GM21529 (cell line): Measurements from ENCODE around the gene DPH6.
"Not testable (repeated sequence)": the region's sequence is repeated elsewhere in the genome, so short reads cannot be mapped to it uniquely, and the experiment has no call there.

Experiments
- ATAC-seq: cut with Tn5 transposase; IDR thresholded peaks from one replicate; pipeline ENCODE4 v1.9.1; 2021; ENCODE audit not compliant: unreplicated experiment

DPH6 gene, protein sequence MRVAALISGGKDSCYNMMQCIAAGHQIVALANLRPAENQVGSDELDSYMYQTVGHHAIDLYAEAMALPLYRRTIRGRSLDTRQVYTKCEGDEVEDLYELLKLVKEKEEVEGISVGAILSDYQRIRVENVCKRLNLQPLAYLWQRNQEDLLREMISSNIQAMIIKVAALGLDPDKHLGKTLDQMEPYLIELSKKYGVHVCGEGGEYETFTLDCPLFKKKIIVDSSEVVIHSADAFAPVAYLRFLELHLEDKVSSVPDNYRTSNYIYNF

DNA sequence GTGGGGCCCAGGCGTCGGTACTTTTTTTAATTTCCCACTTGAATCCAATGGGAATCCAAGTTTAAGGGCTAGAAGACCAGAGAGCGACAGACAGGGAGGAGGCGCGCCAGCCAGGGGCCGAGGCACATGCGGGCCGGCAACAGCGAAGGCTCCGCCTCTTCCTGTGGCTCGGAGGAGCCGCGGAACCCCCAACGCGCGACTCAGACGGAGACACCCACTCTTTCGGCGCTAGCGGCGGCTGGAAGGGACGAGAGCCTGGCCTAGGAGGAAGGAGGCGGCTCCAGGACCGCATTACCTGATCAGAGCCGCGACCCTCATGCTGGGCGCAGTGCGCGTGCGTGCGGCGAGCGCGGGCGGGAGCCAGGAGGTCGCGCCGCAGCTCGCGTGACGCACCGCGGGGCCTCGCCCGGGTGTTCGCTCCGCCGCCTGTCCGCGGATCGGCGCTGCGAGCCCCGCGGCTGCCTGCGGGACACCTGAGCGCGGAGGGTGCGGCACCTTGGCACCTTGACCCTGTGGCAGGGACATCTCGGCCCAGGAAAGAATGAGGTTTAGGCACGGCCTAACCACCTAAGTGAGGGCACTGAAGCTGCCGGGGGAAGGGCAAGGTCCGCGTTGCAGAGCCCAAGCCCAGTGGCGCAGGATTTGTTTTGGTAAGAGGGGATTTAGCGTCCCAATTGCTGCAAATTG lies at the start of gene DPH6:
Gene DPH6 (minus strand): TSS at position 342 of the 687 bp plus-strand sequence. CDS start 24 bp downstream, at position 318.
- peak; percentile 88 for ATAC-seq

DNA sequence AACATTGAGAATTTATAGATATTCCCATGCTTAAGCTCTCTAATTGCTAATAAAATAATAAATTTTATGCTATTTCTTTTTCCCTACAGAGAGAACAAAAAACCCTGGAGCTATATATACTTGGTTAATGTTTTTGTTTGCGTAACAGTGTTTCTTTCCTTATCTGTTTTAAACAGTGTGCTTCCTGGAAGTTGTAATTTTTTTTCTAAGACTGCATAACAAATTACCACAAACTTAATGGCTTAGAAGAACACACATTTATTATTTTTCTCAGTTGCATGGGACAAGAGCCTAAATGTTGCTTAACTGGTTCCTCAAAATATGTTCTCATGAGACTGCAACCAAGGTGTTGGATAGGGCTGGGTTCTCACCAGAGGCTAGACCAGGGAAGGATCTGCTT lies 49.7 kb upstream of the DPH6 start:
- ATAC-seq: no peak

DNA sequence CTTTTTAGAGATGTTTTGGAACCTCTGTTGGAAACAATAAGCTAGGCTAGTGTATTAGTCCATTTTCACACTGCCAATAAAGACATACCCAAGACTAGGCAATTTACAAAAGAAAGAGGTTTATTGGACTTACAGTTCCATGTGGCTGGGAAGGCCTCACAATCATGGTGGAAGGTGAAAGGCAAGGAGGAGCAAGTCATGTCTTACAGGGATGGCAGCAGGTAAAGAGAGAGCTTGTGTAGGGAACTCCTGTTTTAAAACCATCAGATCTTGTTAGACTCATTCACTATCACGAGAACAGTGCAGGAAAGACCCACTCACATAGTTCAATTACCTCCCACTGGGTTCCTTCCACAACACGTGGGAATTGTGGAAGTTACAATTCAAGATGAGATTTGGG lies 46.0 kb upstream of the DPH6 start:
- ATAC-seq: not testable (repeated sequence)

DNA sequence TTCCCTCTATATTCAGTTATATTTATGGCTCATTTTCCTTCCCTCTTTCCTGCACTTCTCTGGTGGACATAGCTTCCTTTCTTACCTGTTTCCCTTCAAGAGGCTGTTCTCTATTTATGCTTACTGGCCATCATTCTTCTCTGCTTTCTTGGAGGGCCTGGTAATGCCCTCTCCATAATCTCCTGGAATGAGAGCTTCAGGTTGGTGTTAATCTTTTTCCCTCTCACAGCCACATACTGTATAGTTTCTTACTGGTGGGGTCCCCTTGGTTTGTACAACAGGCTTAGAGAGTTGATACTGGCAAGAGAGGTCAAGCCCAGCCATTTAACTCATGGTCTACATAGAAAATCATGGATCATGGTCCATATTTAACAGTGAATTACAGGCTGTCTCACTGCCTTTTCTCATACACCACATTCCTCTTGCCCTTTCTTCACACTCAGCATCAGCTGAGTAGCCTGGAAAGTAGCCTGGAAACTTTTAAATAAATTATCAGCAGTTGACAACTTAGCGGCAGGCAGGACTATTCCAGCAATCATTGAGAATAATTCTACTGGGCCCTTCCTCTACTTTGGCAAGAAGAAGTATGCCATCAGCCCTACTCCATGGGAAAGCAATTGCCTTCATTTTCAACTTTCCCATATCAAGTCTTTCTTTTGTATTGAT lies 38.0 kb upstream of the DPH6 start:
- no peak for ATAC-seq

DNA sequence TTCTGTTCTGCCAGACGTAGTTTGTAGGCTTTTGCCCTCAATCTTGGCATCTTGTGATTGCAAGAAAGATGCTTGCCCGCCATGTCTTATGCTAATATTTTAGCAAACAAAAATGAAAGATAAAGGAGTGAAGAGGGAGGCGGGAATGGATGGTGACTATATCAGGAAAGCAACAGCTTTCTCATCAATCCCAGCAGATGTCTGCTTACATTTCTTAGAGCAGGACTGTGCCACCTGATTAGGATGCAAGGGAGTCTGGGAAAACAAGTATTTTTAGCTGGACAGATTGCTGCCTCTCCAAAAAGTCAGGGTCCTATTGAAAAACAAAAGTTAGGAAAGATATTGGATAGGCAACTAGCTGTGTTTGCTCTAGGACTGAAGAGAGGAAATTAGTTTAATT lies 34.6 kb upstream of the DPH6 start:
- ATAC-seq: no peak

DNA sequence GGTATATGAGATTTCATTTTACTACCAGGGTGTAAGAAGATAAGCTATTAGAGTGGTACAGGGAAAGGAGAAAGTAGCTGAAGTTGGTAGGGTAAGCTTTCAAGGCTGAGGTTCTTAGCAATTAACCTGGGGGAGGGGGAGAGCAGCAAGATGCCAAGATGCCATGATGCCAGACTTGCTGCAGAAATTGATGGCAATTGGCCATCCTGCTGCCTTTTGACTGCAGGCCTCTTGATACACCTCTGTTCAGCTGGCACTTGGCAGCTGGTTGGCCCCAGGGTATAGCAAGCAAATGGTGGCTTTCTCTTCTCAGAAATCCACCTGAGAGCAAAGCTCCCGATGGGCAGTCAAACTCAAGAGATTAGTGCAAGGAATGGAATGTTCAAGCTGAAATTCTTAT lies 21.4 kb upstream of the DPH6 start:
- no peak for ATAC-seq

DNA sequence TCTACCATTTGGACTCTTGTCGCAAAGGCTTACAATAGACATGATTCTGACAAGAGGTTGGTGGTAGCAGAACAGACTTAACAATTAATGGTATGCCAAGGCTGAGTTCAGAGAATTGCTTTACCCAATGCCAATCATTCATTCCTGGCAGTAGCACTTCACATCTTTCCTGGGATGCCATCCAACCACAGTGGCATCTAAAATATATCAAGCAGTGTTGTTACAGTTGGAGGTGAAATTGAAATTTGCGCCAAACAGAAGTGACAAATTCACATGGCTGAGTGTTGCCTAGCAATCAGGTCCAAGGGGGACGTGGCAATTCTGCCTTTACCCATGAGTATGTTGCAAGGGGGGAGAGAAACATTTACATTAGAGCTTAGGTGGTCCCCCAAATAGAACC lies 21.0 kb upstream of the DPH6 start:
- no peak for ATAC-seq

DNA sequence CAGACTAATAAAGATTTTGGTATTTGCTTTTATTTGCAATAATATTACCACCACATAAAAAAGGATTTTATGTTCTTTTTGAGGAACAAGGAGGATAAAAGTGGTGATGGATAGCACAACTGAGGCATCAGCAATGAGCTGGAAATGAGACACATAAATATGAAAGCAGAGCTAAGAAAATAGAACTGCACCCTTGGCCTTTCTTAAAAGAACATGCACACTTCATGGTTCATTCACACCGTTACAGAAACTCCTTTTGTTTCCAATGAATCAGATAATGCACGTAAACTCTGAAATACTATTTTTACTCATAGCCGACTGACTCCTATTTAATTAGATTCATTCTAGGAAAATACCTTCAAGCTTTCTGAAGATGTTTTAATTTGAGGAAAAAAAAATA lies 19.9 kb upstream of the DPH6 start:
- no peak for ATAC-seq

DNA sequence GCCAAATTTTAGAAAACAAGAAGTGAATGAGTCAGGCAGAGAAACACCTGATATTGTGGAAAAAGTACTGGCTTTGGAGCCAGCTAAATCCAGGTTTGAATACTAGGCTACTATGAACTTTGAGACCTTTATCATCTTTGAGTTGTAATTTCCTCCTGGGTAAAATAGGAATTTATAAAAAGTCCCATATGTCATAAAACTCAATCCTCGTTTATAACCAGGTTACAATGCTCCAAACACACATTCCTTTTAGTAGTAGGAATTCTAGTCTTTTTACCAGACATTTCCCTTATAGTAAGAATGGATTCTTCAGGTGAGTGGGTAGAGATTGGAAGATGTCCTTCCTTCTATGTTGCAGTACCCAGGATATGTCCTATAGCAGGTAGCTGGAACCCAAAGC lies 16.7 kb upstream of the DPH6 start:
- no peak for ATAC-seq

DNA sequence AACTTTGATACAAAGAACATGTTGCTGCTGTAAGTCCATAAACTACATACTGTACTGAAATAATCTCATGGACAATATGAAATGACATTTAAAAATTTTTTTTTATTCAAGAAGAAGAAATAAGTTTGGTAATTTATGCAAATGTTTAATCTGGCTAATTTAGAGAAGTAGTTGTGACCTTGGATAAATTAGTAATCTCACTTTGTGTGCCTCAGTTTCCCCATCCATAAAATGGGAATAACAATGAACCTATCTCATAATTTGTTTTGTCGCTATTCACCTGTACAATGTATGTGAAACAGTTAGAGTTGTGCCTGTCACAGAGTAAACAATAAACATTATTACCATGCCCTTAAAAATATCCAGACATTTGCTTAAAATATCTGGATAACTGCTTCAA lies 15.3 kb upstream of the DPH6 start:
- ATAC-seq: no peak

DNA sequence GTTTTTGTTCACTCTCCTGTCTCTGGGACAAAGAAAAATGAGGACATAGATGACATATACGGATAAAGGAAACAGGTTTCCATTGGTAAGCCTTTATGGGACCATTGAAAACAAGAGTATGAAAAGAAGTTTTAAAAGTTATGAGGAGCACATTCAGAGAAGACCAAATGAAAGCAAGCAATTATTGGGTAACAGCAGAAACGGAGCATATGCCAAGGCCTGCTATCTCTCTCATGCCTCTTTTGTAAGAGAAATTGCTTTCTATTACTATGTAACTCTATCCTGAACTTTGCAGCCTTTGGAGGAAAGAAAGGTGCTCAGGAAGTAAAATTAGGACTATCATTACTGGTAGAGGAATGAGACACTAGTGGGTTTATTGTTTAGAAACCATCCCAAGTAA lies 14.9 kb upstream of the DPH6 start:
- no peak for ATAC-seq

DNA sequence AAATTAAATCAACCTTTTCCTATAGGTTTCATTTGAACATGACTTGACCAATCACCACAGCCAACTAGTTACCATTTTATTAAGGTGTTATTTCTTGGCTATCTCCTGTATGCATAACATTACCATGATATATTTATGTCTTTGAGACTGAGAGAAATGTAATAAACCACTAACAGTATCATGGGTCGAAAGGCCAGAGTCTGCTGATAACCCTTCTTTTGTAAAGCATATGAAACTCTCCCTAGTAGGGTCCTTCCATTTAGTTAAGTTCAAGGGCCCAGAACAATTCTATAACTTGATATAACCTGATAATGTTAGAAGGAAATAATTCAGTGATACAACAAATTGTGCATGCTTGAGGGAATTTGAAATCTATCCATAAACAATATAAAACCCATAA lies 14.3 kb upstream of the DPH6 start:
- no peak for ATAC-seq

DNA sequence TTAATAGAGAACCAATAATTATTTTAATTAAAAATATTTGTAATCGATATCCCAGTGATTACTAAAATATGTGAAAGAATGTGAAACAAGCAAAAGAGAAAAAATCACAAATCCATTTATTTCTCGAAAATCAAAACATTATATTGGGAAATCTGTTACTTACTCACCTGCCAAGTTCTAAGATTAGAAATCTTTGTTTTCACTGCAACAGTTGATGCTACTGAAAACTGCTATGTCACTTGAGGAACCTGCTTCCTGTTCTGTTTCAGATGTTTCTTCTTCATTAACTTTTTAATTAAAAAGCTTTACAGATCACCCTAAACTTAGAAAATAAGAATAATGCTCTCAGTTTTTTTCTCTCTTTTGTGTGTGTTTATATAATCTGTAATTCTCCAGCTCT lies 13.7 kb upstream of the DPH6 start:
- no peak for ATAC-seq

DNA sequence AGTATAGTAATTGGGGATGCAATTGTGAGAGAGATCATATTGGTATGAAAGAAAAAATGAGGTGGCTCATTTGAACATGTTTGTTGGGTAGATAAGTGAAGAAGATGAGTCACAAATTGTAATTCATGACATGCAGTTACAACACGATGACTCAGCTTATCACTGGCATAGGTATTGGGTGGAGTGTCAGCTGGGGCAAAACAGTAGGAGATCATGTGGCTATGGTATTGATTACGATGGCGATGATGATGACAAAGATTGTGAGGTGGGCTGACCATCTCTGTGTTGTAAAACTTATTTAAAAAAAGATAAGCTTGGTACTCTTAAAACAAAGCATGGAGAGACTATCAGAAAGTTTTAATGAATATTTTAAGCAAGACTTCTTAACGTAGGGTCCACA lies 11.6 kb upstream of the DPH6 start:
- ATAC-seq: no peak

DNA sequence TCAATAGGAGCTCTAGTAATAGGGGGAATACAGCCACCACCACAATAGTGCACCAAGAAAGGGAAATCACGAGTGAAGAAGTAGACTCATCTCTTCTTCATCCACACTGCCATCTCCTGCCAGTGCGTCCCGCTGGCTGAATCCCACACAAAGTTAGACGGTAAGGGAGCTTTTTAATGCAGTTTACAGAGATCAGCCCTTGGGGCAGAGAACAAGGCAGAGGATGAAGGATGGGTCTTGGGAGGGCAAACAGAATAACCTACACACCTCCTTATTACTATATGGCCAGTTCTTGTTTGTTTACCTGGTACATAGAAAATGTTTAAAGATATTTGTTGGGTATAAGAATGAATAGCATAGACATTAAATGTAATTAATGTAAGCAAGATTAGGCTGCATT lies 11.0 kb upstream of the DPH6 start:
- ATAC-seq: no peak

DNA sequence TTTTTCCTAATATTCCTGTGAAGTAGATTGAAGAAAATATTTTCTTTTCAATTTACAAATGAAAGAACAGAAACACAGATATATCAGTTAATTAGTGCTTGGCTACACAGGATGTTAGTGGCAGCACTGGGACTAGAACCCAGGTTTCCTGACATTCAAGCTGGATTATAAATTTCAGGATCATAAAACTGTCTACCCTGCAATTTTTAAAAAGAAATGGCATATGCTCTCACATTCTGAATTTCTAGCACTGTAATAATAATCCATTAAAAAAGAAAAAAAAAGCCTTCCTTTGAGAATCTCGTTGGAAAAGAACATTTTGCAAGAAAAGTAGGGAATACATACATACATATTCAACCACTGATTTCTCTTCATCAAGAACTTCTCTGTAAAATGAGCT lies 9.3 kb upstream of the DPH6 start:
- ATAC-seq: no peak

DNA sequence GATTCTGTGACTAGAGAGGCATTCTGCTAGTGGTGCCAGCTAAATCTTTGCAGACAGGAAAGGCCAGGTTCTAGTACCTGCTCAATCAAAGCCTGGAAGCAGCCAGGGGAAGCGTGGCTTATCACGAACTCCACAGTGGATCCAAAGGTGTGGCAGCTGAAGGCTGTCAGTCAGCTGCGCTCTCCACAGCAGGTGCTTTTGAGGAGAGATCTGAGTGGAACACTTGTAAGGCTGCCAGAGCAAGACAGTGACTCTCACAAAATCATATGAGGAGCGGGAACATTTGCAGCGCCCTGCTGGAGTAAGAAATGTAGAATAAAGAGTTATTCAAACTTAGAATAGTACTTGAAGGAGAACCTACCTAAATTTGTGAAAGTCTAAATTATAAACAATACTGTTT lies 5.0 kb upstream of the DPH6 start:
- ATAC-seq: no peak

DNA sequence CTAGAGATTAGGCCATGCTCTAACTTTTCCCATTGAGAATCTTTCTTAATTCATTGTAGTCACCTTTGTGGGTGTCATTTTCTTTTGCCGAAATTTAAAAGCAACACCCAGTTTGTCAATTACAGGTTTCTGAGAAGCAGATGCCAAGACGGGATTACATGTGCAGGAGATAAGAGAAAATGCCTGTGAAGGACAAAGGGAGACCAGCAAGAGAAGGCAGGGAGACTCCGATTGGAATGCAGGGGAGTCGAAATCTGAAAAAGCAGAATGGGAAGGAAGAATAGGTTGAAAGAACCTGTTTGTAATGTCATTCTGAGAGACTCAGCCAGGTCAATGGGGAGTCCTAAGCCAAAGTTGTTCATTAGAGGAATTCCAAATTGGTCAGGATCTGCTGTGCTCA lies 3.6 kb upstream of the DPH6 start:
- ATAC-seq: no peak

DNA sequence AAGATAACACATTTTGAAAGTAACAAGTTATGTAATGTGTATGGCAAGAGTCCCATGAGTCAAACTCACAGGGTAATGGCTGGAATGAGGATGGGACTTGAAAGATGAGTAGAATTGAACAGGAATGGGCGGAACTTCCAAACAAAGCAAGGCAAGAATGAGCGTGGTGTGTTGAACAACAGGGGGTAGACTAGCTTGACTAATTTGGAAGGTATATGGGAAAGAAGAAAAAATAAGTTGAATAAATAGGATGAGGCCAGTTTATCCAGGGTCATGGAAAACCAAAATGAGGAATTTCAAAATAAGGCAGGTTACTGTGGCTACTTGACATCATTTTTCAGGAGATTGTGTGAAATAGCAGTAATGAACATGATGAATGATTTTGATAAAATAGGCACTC lies 2.5 kb upstream of the DPH6 start:
- ATAC-seq: no peak

DNA sequence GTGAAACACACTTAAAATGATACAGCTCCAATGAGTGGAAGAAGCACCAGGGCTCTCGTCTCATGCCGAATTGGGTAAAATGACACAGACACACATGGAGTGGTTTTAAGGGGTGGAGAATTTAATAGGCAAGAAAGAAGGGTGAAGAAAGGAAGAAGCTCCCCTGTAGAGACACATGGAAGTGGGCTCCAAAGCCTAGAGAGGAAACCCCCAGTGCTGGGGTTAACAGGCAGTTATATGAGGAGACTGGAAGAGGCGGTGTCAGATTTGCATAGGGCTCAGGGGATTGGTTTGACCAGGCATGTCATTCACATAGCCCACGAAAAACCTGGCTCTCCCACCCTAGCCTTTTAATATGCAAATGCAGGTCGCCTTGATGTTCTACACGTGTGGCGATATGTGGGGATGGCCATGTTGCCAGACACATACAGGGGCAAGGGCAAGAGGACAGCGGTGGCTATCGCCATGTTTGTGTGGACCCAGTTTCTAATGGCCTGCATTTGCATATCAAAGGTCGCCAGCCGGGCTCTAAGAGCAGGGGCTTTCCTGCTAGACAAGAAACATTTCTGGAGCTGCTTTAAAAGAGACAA lies 1.9 kb upstream of the DPH6 start:
- ATAC-seq: no peak

DNA sequence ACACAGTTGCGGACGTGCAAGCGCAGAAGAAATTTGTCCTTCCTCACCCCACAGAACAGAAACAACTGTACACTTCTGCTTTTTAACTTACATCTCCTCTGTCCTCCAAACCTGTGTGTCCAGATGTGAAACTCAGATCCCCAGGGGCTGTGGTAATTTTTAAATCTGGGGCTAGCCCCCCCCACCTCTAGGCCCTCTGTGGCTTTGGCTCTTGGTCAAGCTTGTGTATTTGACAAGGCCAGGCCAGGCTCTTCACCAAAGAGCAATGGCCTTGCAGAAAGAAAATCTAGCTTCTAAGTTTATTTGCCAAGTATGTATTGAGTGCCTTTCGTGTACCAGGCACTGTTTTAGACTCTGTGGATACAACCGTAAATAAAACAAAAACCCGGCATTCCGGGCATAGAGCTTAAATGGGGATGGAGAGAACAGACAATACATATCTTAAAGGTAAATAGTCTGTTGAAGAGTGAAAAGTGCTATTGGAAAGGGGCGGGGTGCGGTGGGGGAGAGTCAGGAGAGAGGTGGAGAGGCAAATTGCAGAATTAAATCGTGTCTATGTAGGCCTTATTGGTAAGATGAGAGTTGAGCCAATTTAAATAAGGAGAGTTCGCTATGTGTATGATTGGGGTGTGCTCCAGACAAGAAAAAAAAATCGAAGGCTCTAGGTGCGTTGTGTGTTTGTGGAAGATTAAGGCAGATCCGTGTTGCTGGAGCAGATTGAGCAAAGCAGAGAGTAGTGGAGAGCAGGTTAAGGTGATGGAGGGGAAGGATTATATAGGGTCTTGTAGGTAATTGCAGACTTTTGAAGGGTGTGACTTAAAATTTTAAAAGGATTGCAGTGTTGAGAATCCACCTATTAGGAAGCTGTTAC lies 781 bp upstream of the DPH6 start:
- ATAC-seq: no peak
